Colonic mucosa (tissue), 4 donors: ENCODE measurements around the gene HDAC9. TPM values are rescaled to one million over a fixed set of nuclear protein-coding genes. Genes with fewer than 3 reads are reported as not detected.

Experiments used
- DNase-seq: peaks from one replicate; pipeline ENCODE4 v3.0.0-alpha.2; 2020
- H3K27ac ChIP-seq: fragments of 200-600 bp; one replicate; pipeline ENCODE4 v1.8.0; 2021
- H3K27me3 ChIP-seq: fragments of 200-600 bp; one replicate; pipeline ENCODE4 v1.8.0; 2021
- H3K36me3 ChIP-seq: fragments of 200-600 bp; one replicate; pipeline ENCODE4 v1.8.0; 2021
- H3K4me1 ChIP-seq: fragments of 200-600 bp; one replicate; pipeline ENCODE4 v1.8.0; 2021; ENCODE audit warnings: mild to moderate bottlenecking
- H3K4me3 ChIP-seq: fragments of 200-600 bp; one replicate; pipeline ENCODE4 v1.8.0; 2021
- H3K9ac ChIP-seq, 2 donors: one replicate each; pipeline ENCODE4 v1.7.0; 2013; ENCODE audit warnings: control low read depth in 2 of 2, low read depth in 2 of 2, low read length in 2 of 2
- H3K9me3 ChIP-seq: fragments of 200-600 bp; one replicate; pipeline ENCODE4 v1.8.0; 2021
- intact Hi-C: fragments of 100-400 bp; cut with DNase I; formaldehyde crosslinking; loops from one replicate; pipeline ENCODE4 v1.14.1; 2022
- total RNA-seq, 2 donors: library from RNA; stranded (reverse); fragmentation: NEBNext Ultra II Directional in 1 of 2; extraction: Animal tissue kit (Norgen Biotek cat#: 25700) in 1 of 2; gene quantifications; one replicate each; pipeline ENCODE4 v1.2.1, GENCODE V29; 2021
- TF ChIP-seq, protein P1 (sequence below): fragments of 200-600 bp; IDR thresholded peaks from one replicate; pipeline ENCODE4 v1.8.0; 2022; ENCODE audit warnings: antibody characterized with exemption, mild to moderate bottlenecking
- donor health status: healthy.
- donor health status: DM: no; HTN: no; CAD: no.
- donor health status: DM: no; HTN: no; CAD: no.

HDAC9 gene
- total RNA-seq, 2 donors from 2014 or later: 2.6 to 8.7 TPM

GRCh38 chr7:18890134-18890533 is 394.6 kb downstream of the HDAC9 start:
- Histone ChIP-seq H3K27ac (no peak overlapping the region), H3K4me3 (no peak overlapping the region), H3K9ac (no peak overlapping the region), H3K9me3 (no peaks in the 10 kb centered on the region), H3K36me3 (no peaks in the 10 kb centered on the region), H3K4me1 (no peaks in the 10 kb centered on the region), H3K27me3 (no peaks in the 10 kb centered on the region)
- TF ChIP-seq, protein P1, sequence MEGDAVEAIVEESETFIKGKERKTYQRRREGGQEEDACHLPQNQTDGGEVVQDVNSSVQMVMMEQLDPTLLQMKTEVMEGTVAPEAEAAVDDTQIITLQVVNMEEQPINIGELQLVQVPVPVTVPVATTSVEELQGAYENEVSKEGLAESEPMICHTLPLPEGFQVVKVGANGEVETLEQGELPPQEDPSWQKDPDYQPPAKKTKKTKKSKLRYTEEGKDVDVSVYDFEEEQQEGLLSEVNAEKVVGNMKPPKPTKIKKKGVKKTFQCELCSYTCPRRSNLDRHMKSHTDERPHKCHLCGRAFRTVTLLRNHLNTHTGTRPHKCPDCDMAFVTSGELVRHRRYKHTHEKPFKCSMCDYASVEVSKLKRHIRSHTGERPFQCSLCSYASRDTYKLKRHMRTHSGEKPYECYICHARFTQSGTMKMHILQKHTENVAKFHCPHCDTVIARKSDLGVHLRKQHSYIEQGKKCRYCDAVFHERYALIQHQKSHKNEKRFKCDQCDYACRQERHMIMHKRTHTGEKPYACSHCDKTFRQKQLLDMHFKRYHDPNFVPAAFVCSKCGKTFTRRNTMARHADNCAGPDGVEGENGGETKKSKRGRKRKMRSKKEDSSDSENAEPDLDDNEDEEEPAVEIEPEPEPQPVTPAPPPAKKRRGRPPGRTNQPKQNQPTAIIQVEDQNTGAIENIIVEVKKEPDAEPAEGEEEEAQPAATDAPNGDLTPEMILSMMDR: no peak
- intact Hi-C loops: no loop called here
- no peak for DNase-seq

DNA sequence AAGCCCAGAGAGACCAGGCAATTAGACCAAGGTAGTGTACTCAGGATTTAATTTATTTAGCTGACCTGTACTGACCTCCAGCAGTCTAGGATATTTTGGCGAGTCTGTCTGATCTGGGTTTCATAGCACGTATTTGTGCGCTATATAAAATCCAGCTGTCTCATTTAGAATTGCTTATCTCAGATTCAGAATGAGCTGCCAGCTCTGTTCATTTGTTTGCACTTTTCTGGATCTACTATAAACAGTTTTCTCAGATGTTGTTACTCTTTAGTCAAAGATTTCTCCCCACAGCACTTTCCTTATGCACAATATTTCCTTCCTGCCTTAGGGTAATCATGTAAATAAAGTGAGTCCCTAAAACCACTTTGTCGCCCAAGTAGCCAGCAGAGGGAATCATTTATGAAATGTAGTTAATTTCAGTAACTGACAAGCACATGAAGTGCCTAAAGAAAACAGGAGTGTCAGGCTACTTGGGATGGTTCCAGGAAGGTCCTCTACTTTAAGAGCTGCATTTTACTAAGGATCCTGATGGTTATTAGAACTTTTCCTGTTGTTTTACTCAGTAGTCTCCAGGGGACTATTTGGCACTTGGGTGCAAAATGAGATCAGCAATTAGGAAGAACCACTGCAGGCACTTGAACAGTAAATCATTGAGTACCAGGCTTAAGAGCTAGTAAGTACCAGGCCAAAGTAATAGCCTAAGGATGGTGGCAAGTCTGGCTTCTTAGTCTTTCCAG is 395.5 kb downstream of the HDAC9 start:
- no peak overlapping the region for H3K4me3 ChIP-seq
- no peak overlapping the region for H3K27ac ChIP-seq
- no peak overlapping the region for H3K9ac ChIP-seq
- no peaks in the 10 kb centered on the region for H3K27me3 ChIP-seq
- DNase-seq: no peak
- TF ChIP-seq, protein P1: no peak
- no peaks in the 10 kb centered on the region for H3K4me1 ChIP-seq
- H3K9me3 ChIP-seq: no peaks in the 10 kb centered on the region
- H3K36me3 ChIP-seq: no peaks in the 10 kb centered on the region
- intact Hi-C loops: no loop called here

DNA sequence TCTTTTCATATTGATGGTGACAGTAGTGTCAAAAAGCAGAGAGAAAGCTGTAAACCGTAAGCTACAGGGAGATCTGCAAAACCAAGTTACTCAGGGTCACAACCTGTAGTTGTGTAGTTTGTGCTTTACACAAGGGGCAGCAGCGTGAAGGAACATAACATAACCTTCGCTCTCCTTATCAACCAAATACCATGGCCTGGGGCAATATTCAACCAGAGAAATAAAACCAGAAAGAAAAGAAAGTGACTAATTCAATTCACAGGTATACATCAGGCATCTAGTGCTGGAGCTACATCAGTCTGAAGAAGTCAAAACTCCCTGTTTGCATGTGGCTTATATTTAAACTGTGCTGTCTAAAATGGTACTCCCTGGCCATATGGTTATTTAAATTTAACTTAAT is 397.6 kb downstream of the HDAC9 start:
- DNase-seq: no peak
- Histone ChIP-seq H3K9ac (no peak overlapping the region), H3K36me3 (no peaks in the 10 kb centered on the region), H3K27ac (no peak overlapping the region), H3K9me3 (no peaks in the 10 kb centered on the region), H3K4me1 (no peaks in the 10 kb centered on the region), H3K4me3 (no peak overlapping the region), H3K27me3 (no peaks in the 10 kb centered on the region)
- TF ChIP-seq, protein P1: no peak
- intact Hi-C loops: no loop called here

- Histone ChIP-seq H3K9me3 (no peaks in the 10 kb centered on the region), H3K36me3 (no peaks in the 10 kb centered on the region), H3K4me1 (no peaks in the 10 kb centered on the region), H3K27me3 (no peaks in the 10 kb centered on the region), H3K9ac (no peak overlapping the region), H3K27ac (no peak overlapping the region), H3K4me3 (no peak overlapping the region)
- DNase-seq: no peak
- intact Hi-C loops: no loop called here
- TF ChIP-seq, protein P1: no peak
Observed at GRCh38 chr7:18894155-18894554, 398.6 kb downstream of the HDAC9 start.

DNA sequence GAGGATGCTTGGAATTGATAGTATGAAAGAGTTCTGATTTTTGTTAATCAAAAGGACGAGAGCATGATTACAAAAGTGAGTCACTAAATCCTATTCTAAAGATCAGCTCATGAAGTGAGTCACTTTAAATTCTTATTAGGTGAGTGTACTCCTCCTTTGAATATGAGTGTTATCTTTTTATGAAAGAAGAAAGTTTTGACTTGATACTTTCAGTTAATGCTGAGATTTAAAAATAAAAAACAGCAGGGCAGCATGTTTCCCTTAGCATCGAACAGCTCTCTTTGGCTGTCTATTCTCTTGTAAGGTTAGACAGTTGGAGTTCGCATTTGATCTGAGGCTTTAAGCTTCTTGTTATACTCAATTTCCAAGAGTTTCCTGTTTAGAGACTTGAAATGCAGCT is 399.9 kb downstream of the HDAC9 start:
- Histone ChIP-seq H3K4me3 (no peak overlapping the region), H3K27me3 (no peaks in the 10 kb centered on the region), H3K36me3 (no peaks in the 10 kb centered on the region), H3K9me3 (no peaks in the 10 kb centered on the region), H3K9ac (no peak overlapping the region), H3K4me1 (no peaks in the 10 kb centered on the region), H3K27ac (no peak overlapping the region)
- intact Hi-C loops: no loop called here
- no peak for DNase-seq
- TF ChIP-seq, protein P1: no peak
